Cerebellar nuclear complex (tissue), 1 donor: ENCODE data around the gene ZDHHC4.

Experiments used
- DNase-seq, 2 experiments: peaks; one replicate each; lab custom pipeline; 2025; lab: John Stamatoyannopoulos, UW

Gene ZDHHC4

GRCh38 chr7:6636741-6637543, 59.7 kb downstream of the ZDHHC4 start, which contains the start of gene ZNF316:
ZNF316 (plus strand) TSS chr7:6637318; CDS start chr7:6642410, 5,092 bp downstream.
- DNase-seq, result no peak

DNA sequence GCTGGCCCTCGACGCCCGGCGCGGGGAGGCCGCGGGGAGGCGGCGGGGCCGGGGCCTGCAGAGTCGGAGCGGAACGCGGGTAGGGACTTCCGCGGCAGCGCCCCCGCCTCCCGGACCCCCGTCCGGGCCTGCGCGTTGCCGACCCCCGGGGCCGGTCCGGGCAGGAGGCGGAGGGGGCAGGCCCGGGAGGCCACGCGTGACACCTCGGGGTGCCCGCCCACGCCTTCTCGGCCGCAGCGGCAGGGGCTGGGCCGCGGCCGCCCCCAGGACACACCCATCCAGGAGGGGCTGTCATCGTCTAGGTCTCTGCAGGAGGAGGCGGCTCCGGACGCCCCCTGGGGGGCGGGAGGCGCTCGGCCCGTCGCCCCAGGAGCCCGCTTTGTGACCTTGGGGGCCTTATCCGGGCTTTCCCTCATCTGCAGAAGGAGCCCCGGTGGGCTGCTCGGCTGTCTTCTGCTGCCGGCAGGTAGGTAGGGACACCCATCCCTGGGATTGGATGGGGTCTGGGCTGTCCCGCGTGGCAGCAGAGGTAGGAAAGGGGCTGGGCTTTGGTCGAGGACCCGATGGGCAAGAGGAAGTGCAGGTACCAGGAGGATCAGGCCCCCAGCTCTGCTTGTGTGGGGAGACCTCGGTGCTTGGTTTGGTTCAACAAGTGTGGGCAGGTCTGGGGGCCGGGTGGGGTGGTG, 60.4 kb downstream of the ZDHHC4 start:
- no peak for DNase-seq
